OCI-LY3 (cell line): ENCODE data around the gene TTC28.

Source experiments
- H2AFZ ChIP-seq: fragments of 200-600, 300-600 bp; shearing (Covaris generic); 2 replicates; pipeline ENCODE4 v1.6.0; 2014; ENCODE audit warnings: antibody characterized with exemption, low read depth, low read length
- H3K27ac ChIP-seq: fragments of 200-600, 300-600 bp; sonication (generic); 2 replicates; pipeline ENCODE4 v1.5.1; 2014; ENCODE audit warnings: mild to moderate bottlenecking, low read length, moderate library complexity, mixed read lengths
- H3K27me3 ChIP-seq: fragments of 200-600, 300-600 bp; sonication (generic); 2 replicates; pipeline ENCODE4 v1.6.1; 2014; ENCODE audit warnings: low read depth, low read length, mixed read lengths
- H3K36me3 ChIP-seq: fragments of 200-600, 300-600 bp; sonication (generic); replicated peaks from 2 replicates; pipeline ENCODE3; 2014; ENCODE audit warnings: low read depth, low read length, mixed read lengths
- H3K4me1 ChIP-seq: fragments of 300-600, 200-600 bp; sonication (generic); 2 replicates; pipeline ENCODE4 v1.6.1; 2014; ENCODE audit warnings: low read length, mixed read lengths
- H3K4me2 ChIP-seq: fragments of 200-600, 300-600 bp; sonication (generic); 2 replicates; pipeline ENCODE4 v1.6.1; 2014; ENCODE audit warnings: low read length, mixed read lengths
- H3K4me3 ChIP-seq: fragments of 300-600, 200-600 bp; sonication (generic); 2 replicates; pipeline ENCODE4 v1.5.1; 2014; ENCODE audit warnings: antibody characterized with exemption, mild to moderate bottlenecking, low read length, moderate library complexity
- H3K79me2 ChIP-seq: fragments of 300-600, 200-600 bp; shearing (Covaris generic); 2 replicates; pipeline ENCODE4 v1.6.1; 2014; ENCODE audit warnings: mild to moderate bottlenecking, low read length, mixed read lengths
- H3K9ac ChIP-seq: fragments of 300-600, 200-600 bp; shearing (Covaris generic); 2 replicates; pipeline ENCODE4 v1.6.0; 2014; ENCODE audit warnings: mild to moderate bottlenecking, low read length, moderate library complexity
- H3K9me3 ChIP-seq: fragments of 200-600, 300-600 bp; shearing (Covaris generic); 2 replicates; pipeline ENCODE4 v1.6.1; 2014; ENCODE audit warnings: low read length, mixed read lengths; ENCODE audit not compliant: insufficient read depth
- H4K20me1 ChIP-seq: fragments of 200-600, 300-600 bp; sonication (generic); 2 replicates; pipeline ENCODE4 v1.6.1; 2016; ENCODE audit warnings: low read length, mixed read lengths; ENCODE audit not compliant: insufficient read depth
- EZH2phosphoT487 ChIP-seq: fragments of 200-600 bp; shearing (Covaris generic); IDR thresholded peaks from 2 replicates; pipeline ENCODE4 v1.6.1; 2018; ENCODE audit warnings: antibody characterized with exemption, mixed run types, low read depth
- TF ChIP-seq, protein P1 (sequence below): fragments of 200-600, 300-600 bp; sonication (generic); IDR thresholded peaks from 2 replicates; pipeline ENCODE4 v1.5.1; 2014; ENCODE audit warnings: antibody characterized with exemption, low read length, low read depth

TTC28 gene

DNA sequence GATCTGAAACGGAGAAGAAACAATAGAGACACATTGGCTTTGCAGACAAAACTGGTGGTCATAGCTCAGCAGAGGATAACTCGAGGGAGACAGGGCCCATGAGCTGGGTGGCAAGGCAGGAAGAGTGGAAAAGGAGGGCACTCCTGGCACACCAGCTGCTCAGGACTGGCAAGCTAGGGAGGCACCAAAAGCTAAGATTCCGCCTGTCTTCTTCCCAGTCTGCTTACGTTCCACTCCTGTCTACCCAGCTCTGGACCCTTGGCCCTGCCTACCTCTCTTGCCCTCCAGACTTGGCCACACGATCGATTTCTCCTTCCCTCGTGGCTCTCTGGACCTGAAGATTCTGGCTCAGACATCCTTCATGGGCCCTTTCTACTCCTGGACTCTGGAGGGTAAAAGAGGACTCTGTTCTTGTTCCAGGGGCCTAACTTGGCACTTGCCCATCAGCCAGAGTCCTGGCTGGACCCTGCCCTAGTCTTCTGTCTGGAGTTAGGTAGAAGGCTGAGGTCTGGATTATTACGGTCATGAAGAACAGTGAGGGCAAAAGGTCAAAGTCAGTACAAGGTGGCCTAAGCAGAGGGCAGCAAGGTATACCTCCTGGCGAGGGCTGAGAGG is 645.4 kb downstream of the TTC28 start:
- Histone ChIP-seq H2AFZ (no peak overlapping the region), H3K27ac (no peak overlapping the region), H3K36me3 (no peaks in the 10 kb centered on the region), H4K20me1 (no peaks in the 10 kb centered on the region), H3K9me3 (no peaks in the 10 kb centered on the region), H3K27me3 (no peaks in the 10 kb centered on the region), H3K4me3 (no peak overlapping the region), H3K4me1 (no peaks in the 10 kb centered on the region), H3K4me2 (no peak overlapping the region), H3K9ac (no peak overlapping the region), H3K79me2 (no peaks in the 10 kb centered on the region)
- TF ChIP-seq EZH2phosphoT487: no peak
- TF ChIP-seq, protein P1, sequence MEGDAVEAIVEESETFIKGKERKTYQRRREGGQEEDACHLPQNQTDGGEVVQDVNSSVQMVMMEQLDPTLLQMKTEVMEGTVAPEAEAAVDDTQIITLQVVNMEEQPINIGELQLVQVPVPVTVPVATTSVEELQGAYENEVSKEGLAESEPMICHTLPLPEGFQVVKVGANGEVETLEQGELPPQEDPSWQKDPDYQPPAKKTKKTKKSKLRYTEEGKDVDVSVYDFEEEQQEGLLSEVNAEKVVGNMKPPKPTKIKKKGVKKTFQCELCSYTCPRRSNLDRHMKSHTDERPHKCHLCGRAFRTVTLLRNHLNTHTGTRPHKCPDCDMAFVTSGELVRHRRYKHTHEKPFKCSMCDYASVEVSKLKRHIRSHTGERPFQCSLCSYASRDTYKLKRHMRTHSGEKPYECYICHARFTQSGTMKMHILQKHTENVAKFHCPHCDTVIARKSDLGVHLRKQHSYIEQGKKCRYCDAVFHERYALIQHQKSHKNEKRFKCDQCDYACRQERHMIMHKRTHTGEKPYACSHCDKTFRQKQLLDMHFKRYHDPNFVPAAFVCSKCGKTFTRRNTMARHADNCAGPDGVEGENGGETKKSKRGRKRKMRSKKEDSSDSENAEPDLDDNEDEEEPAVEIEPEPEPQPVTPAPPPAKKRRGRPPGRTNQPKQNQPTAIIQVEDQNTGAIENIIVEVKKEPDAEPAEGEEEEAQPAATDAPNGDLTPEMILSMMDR: no peak

GRCh38 chr22:28032861-28033260 is 646.8 kb downstream of the TTC28 start:
- Histone ChIP-seq H3K4me3 (no peak overlapping the region), H2AFZ (no peak overlapping the region), H3K79me2 (no peaks in the 10 kb centered on the region), H4K20me1 (no peaks in the 10 kb centered on the region), H3K4me1 (no peaks in the 10 kb centered on the region), H3K9me3 (no peaks in the 10 kb centered on the region), H3K9ac (no peak overlapping the region), H3K4me2 (no peak overlapping the region), H3K36me3 (no peaks in the 10 kb centered on the region), H3K27ac (no peak overlapping the region), H3K27me3 (no peaks in the 10 kb centered on the region)
- TF ChIP-seq, protein P1: no peak
- no peak for TF ChIP-seq EZH2phosphoT487

DNA sequence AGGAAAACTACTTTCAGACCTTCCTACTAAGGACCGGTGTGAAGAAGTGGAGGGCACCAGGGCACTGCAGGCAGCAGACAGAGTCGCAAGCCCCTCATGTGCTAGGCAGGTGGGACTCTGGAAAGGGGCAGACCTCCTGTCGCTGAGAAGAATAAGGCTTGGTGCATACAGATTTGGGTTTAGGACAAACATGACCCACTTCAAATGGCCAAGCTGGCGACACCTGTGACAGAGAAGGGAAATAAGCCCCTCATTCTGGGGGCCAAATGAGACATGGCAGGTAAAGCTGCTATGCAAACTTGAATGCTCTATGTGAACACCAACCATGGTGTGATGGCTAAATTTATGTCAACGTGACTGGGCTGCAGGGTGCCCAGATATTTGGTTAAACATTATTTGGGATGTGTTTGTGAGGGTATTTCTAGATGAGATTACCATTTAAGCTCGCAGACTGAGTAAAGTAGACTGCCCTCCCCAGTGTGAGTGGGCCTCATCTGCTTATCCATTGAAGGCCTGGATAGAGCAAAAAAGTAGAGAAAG is 648.2 kb downstream of the TTC28 start:
- Histone ChIP-seq H3K36me3 (no peaks in the 10 kb centered on the region), H3K9ac (no peak overlapping the region), H3K27ac (no peak overlapping the region), H3K4me2 (no peak overlapping the region), H3K9me3 (no peaks in the 10 kb centered on the region), H4K20me1 (no peaks in the 10 kb centered on the region), H2AFZ (no peak overlapping the region), H3K79me2 (no peaks in the 10 kb centered on the region), H3K4me3 (no peak overlapping the region), H3K27me3 (no peaks in the 10 kb centered on the region), H3K4me1 (no peaks in the 10 kb centered on the region)
- TF ChIP-seq, protein P1: no peak
- no peak for TF ChIP-seq EZH2phosphoT487

- Histone ChIP-seq H3K4me3 (no peak overlapping the region), H3K79me2 (no peaks in the 10 kb centered on the region), H2AFZ (no peak overlapping the region), H3K27ac (no peak overlapping the region), H4K20me1 (no peaks in the 10 kb centered on the region), H3K36me3 (no peaks in the 10 kb centered on the region), H3K27me3 (no peaks in the 10 kb centered on the region), H3K4me2 (no peak overlapping the region), H3K9me3 (no peaks in the 10 kb centered on the region), H3K4me1 (no peaks in the 10 kb centered on the region), H3K9ac (no peak overlapping the region)
- TF ChIP-seq, protein P1: no peak
- TF ChIP-seq EZH2phosphoT487: no peak
Measured at GRCh38 chr22:28030473-28030872, 649.2 kb downstream of the TTC28 start.
